Measurements from ENCODE around the gene PRKCD. TPM values are rescaled to one million over a fixed set of nuclear protein-coding genes. Genes with fewer than 3 reads are reported as not detected.

The PRKCD gene
- total RNA-seq, 1 experiment from 2014 or later: 25.2 TPM

GRCh38 chr3:53158765-53159155 is 2.2 kb upstream of the PRKCD start:
- Mint-ChIP-seq H3K27ac (ENCODE audit: unreplicated experiment) (no peak overlapping the region), H3K4me3 (ENCODE audit: low read depth, unreplicated experiment) (no peak overlapping the region), H3K27me3 (ENCODE audit: unreplicated experiment) (no peaks in the 10 kb centered on the region), H3K36me3 (ENCODE audit: insufficient read depth, unreplicated experiment) (peaks cover 37% of the 10 kb centered on the region), H3K4me1 (ENCODE audit: low read depth, unreplicated experiment) (peaks cover 78% of the 10 kb centered on the region), H3K9me3 (ENCODE audit: low read depth, unreplicated experiment) (no peaks in the 10 kb centered on the region)
- intact Hi-C loops (cut with micrococcal nuclease; ENCODE audit: unreplicated experiment): no loop called here
- TF ChIP-seq CTCF (IDR thresholded peaks at IDR 0.05; ENCODE audit: unreplicated experiment): no peak
- CTCF ChIA-PET: no interaction called here
- BruUV-seq (replicated peaks): no TSS peak
- no peak for DNase-seq

GRCh38 chr3:53159156-53160060 is 1.6 kb upstream of the PRKCD start:
- CTCF ChIA-PET: interaction anchor here (0.7 kb wide), 1 partner anchor 51 kb away, joined by 3 read pairs; no protein-coding TSS in a partner anchor
- Mint-ChIP-seq H3K9me3 (ENCODE audit: low read depth, unreplicated experiment) (no peaks in the 10 kb centered on the region), H3K27me3 (ENCODE audit: unreplicated experiment) (no peaks in the 10 kb centered on the region), H3K4me1 (ENCODE audit: low read depth, unreplicated experiment) (peaks cover 74% of the 10 kb centered on the region), H3K27ac (ENCODE audit: unreplicated experiment) (peak overlapping the region; percentile 30), H3K36me3 (ENCODE audit: insufficient read depth, unreplicated experiment) (peaks cover 37% of the 10 kb centered on the region), H3K4me3 (ENCODE audit: low read depth, unreplicated experiment) (peak overlapping the region; percentile 77)
- intact Hi-C loops (cut with micrococcal nuclease; ENCODE audit: unreplicated experiment): no loop called here
- no peak for TF ChIP-seq CTCF (IDR thresholded peaks at IDR 0.05; ENCODE audit: unreplicated experiment)
- DNase-seq: peak; percentile 25
- BruUV-seq (replicated peaks): no TSS peak

- H3K4me1 Mint-ChIP-seq (ENCODE audit: low read depth, unreplicated experiment): peaks cover 67% of the 10 kb centered on the region
- peaks cover 37% of the 10 kb centered on the region for H3K36me3 Mint-ChIP-seq (ENCODE audit: insufficient read depth, unreplicated experiment)
- peak overlapping the region; percentile 77 for H3K4me3 Mint-ChIP-seq (ENCODE audit: low read depth, unreplicated experiment)
- no TSS peak for BruUV-seq (replicated peaks)
- no peaks in the 10 kb centered on the region for H3K9me3 Mint-ChIP-seq (ENCODE audit: low read depth, unreplicated experiment)
- CTCF ChIA-PET: interaction anchor here (0.6 to 1.3 kb wide), 3 partner anchors 16 to 35 kb away, joined by 3 to 6 read pairs (median 3); no protein-coding TSS in a partner anchor
- H3K27me3 Mint-ChIP-seq (ENCODE audit: unreplicated experiment): no peaks in the 10 kb centered on the region
- TF ChIP-seq CTCF (IDR thresholded peaks at IDR 0.05; ENCODE audit: unreplicated experiment): no peak
- intact Hi-C loops (cut with micrococcal nuclease; ENCODE audit: unreplicated experiment): no loop called here
- H3K27ac Mint-ChIP-seq (ENCODE audit: unreplicated experiment): peak overlapping the region; percentile 30
- no peak for DNase-seq
These were observed 849 bp upstream of the PRKCD start for GRCh38 chr3:53160061-53160659.

- intact Hi-C loops (cut with micrococcal nuclease; ENCODE audit: unreplicated experiment): no loop called here
- Mint-ChIP-seq H3K27me3 (ENCODE audit: unreplicated experiment) (no peaks in the 10 kb centered on the region), H3K27ac (ENCODE audit: unreplicated experiment) (peak overlapping the region; percentile 2), H3K4me3 (ENCODE audit: low read depth, unreplicated experiment) (peak overlapping the region; percentile 77), H3K4me1 (ENCODE audit: low read depth, unreplicated experiment) (peaks cover 55% of the 10 kb centered on the region), H3K9me3 (ENCODE audit: low read depth, unreplicated experiment) (no peaks in the 10 kb centered on the region), H3K36me3 (ENCODE audit: insufficient read depth, unreplicated experiment) (peaks cover 30% of the 10 kb centered on the region)
- peak; percentile 11 for DNase-seq
- CTCF ChIA-PET: interaction anchor here (1.3 kb wide), 1 partner anchor 27 kb away, joined by 6 read pairs; no protein-coding TSS in a partner anchor
- BruUV-seq (replicated peaks): no TSS peak
- no peak for TF ChIP-seq CTCF (IDR thresholded peaks at IDR 0.05; ENCODE audit: unreplicated experiment)
These were observed 426 bp downstream of the PRKCD start for GRCh38 chr3:53161450-53161819.
